Right lobe of liver (tissue), 4 donors: ENCODE results near the gene TSG101.

ENCODE experiments used
- POLR2A ChIP-seq: fragments of 450-650 bp; IDR thresholded peaks from one replicate; pipeline ENCODE4 v1.6.1; 2017; ENCODE audit warnings: antibody characterized with exemption, mild to moderate bottlenecking
- TF ChIP-seq, protein P1 (sequence below), 4 donors: fragments of 200-600 bp in 3 of 4; fragments of 450-650 bp in 1 of 4; IDR thresholded peaks; one replicate each; pipeline versions ENCODE4 v1.5.1 to v1.8.0; 2016 to 2022; ENCODE audit warnings: antibody characterized with exemption in 4 of 4, mild to moderate bottlenecking in 2 of 4
- donor health status: DM: no; HTN: no; CAD: no.
- donor health status: DM: no; HTN: no; CAD: no.
- donor health status: DM: no; HTN: yes; CAD: no.

DNA sequence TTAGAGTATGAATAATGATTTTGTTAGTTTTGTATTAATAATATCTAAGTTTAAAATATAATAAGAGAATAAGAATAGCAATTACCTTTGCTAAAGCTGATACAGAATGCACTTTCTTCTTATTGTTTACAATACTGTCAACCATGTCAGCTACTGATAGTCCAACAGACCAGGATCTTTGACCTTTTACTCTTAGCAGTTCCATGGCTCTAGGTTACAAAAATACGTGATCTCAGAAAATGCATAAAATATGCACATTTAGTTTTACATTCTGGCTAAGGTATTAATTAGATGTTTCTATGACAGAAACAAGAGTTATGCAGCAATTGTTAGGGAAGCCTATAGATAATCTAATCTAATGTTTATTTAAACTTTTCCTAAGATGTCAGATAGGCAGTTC, 7.5 kb upstream of the TSG101 start:
- TF ChIP-seq, protein P1, sequence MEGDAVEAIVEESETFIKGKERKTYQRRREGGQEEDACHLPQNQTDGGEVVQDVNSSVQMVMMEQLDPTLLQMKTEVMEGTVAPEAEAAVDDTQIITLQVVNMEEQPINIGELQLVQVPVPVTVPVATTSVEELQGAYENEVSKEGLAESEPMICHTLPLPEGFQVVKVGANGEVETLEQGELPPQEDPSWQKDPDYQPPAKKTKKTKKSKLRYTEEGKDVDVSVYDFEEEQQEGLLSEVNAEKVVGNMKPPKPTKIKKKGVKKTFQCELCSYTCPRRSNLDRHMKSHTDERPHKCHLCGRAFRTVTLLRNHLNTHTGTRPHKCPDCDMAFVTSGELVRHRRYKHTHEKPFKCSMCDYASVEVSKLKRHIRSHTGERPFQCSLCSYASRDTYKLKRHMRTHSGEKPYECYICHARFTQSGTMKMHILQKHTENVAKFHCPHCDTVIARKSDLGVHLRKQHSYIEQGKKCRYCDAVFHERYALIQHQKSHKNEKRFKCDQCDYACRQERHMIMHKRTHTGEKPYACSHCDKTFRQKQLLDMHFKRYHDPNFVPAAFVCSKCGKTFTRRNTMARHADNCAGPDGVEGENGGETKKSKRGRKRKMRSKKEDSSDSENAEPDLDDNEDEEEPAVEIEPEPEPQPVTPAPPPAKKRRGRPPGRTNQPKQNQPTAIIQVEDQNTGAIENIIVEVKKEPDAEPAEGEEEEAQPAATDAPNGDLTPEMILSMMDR (IDR thresholded peaks at IDR 0.05), result no peak
- no peak for TF ChIP-seq POLR2A
